IPS DF 4.7 (cell line): ENCODE results near the gene TCN2.
"Not testable (repeated sequence)": the region's sequence is repeated elsewhere in the genome, so short reads cannot be mapped to it uniquely, and the experiment has no call there.

ENCODE experiments used
- DNase-seq: peaks from one replicate; pipeline ENCODE4 v3.0.0-alpha.2; 2013; ENCODE audit warnings: low spot score; ENCODE audit errors: extremely low read depth

TCN2 gene

DNA sequence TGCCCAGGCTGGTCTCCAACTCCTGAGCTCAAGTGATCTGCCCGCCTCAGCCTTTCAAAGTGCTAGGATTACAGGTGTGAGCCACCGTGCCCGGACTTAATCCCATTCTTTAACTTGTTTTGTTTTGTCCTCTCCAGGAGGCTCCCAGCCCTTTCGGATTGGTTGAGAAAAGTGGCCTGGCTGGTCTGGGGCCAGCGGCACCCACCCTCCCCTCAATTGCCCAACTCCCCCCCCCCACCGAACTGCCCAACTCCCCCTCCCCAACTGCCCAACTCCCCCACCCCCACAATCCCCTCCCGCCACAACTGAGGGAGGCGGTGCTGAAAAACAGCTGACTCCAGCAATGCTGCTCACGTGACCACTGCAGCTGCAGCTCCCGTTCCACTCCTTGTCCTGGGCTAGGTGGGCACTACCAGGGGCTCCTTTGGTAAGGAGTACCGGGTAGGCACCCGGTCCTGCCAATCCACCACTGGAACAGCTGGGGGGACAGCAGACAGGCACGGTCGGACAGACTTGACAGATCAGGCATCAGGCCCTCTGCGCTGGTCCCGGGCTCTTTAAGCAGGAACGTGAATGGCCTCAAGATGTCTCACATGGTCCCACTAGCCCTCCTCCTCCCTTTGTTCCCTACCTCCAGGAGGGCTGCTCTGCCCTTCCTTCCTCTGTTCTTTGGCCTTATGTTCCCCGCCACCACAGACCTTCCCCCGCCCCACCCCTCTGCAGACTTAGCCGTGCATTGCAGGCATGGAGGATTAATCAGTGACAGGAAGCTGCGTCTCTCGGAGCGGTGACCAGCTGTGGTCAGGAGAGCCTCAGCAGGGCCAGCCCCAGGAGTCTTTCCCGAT, at the start of gene TCN2:
Gene TCN2 (plus strand): TSS at position 720 of the 845 bp plus-strand sequence. CDS start 158 bp downstream, outside the sequence.
- DNase-seq = no peak

- no peak for DNase-seq
Observed at GRCh38 chr22:30557243-30557642, 49.7 kb upstream of the TCN2 start.

DNA sequence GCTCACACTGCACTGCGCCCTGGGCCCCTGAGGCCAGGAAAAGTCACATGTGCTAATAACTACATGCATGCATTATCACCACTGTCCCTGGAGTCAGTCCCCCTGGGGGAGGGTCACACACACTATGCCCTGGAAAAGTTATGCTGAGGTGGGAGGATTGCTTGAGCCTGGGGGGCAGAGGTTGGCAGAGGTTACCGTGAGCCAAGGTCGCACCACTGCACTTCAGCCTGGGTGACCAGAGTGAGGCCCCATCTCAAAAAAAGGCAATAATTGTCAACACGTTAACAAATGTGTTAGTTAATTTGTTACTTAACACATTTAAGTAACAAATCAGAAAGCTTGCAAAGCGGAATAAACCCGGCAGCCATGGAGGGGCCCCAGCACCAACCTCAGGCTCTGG, 47.1 kb upstream of the TCN2 start:
- DNase-seq = no peak

DNA sequence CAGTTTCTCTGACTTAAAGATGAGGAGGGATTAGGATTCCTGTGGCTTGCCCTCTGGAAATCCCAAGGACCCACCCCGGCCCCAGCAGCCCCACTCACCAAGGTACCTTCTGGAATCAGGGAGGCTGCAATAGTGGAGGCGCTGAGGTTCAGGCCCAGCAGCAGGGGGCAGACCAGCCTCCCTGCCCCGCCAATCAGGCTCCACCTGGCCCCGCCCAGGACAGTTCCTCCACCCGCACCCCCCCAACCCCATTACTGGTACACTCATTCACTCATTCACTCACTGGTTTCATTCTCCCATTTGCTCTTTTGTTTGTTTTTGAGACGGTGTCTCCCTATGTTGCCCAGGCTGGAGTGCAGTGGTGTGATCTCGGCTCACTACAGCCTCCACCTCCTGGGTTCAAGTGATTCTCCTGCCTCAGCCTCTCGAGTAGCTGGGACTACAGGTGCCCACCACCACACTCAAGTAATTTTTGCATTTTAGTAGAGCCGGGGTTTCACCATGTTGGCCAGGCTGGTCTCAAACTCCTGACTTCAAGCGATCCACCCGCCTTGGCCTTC, 46.3 kb upstream of the TCN2 start:
- DNase-seq = not testable (repeated sequence)

DNA sequence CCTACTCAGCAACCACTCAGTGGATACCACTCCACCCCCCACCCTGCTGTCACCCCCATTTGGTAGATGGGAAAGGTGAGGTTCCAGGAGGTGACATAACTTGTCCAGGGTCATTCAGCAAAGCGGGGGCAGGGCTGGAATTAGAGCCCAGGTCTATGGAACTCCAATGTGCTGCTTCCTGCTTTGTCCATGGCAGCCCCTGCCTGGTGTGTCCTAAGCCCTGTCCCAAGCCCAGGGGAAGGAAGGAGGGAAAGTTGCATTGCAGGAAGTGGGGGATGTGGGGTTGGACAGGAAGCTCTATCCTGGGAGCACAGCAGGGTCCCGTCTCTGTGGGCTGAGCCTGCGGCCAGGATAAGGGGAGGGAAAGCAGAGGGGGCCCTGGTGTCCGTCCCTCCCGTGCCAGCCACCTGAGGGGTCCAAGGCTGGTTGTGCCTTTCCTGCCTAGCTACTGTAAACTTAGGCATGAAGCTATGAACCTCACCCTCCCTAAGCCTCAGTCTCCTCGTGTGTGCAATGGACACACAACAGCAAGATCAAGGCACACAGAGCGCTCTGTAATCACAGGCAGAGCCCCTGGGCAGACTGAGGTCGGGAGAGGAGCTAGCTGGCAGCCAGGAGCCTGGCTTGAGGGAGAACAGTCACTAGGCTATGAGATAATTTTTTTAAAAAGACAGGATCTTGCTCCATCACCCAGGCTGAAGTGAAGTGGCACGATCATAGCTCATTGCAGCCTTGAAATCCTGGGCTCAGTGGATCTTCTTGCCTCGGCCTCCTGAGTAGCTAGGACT, 45.4 kb upstream of the TCN2 start:
- DNase-seq = peak; percentile 60

DNA sequence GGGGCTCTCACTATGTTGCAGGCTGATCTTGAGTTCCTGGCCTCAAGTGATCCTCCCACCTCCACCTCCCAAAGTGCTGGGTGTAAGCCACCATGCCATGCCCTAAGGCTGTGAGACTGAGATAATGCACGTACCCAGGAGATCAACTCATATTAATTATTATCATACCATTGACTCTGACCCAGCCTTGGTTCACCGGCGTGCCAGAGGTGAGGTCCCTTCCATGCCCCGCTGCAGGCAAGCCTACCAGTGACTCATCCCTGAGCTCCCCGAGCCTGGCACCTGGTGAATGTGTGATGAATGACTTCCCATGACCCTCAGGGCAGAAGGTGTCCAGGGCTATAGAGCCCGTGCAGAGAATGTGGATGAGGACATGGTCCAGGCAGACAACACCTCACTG, 44.6 kb upstream of the TCN2 start:
- DNase-seq = no peak

DNA sequence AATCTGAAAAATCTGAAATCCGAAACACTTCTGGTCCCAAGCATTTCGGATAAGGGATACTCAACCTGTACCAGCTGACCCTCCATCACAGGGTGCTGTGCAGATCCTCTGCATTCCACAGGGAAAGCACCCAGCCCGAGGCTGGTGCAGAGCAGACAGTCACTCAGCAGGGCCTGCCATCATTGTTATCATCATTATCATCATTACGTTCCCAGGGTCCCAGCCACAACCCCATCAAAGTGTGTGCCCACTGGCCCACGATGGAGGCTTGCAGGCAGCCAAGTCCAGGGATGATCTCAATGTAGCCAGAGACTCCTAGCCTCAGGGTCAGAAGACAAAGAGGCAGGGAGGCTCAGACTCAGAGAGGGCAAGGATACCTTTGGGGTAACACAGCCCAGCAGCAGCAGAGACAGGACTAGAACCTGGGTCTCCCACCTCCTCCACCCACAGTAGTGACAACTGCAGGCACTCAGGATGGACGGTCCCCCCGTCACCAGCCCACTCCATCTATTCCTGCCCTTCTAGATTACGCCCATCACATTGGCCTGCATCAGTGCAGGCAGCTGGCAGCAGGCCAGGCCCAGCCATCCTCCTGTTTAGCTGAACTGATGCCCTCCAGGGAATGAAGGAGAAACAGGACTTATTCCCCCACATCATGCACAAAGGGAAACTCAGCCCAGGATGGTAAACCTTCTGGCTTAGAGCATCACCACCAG, 42.8 kb upstream of the TCN2 start:
- DNase-seq = no peak

DNA sequence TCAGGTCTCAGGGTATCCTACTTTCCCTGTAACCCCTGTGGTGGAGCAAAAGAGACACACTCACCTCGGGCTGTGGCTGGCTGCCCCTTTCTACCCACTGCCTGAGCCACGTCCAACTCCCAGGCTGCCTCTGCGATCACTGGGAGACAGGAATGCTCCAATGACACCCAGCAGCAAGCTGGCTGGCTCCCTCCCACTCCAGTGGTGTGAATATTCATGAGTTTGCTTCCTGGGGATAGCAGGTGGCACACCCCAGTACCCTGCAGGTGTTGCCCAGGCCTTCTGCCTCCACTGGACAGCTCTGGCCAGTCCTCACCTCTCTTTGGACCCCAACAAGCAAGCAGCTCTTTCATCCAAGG, 42.2 kb upstream of the TCN2 start:
- no peak for DNase-seq

- DNase-seq = no peak
Observed at GRCh38 chr22:30565341-30565740, 41.6 kb upstream of the TCN2 start.

GRCh38 chr22:30566125-30566524, 40.8 kb upstream of the TCN2 start:
- no peak for DNase-seq

DNA sequence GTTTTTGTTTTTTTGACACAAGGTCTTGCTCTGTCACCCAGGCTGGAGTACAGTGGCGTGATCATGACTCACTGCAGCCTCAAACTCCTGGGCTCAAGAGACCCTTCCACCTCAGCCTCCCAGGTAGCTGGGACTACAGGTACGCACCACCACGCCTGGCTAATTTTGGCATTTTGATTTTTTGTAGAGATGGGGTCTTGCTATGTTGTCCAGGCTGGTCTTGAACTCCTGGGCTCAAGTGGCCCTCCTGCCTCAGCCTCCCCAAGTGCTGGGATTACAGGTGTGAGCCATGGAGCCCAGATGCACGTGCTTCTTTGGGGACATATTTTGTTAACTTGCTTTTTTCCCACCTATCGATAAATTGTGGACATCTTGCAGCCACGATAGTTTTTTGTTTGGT, 39.7 kb upstream of the TCN2 start:
- not testable (repeated sequence) for DNase-seq

DNA sequence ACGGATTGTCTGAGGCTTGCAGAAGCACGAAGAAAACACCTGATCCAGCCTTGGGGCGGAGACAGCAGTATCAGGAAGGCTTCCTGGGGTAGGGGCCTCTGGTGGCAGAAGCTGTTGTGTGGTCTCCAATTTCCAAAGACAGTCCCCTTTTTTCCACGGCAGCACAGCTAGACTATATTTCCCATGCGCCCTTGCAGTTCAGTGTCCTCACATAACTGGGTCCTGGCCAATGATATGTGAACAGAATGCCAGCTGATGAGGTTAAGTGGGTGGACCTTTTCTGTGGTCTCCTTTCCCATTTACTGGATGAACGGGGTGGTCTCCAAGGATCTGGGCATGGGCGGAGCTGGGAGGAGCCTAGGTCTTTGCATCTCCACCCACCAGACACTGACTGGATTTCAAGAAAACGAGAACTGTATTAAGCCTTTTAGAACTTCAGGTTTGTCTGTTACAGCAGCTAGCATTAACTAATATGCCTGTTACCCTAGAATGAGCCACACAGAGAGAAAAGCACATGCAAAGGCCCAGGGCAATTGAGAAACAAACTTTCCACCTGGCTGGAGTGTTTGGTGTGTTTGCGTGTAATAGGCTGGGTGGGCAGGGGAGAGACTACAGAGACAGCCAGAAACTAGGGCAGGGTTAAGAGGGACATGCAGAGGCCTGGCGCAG, 38.7 kb upstream of the TCN2 start:
- DNase-seq = no peak

GRCh38 chr22:30569674-30570202, 37.2 kb upstream of the TCN2 start:
- DNase-seq = no peak

GRCh38 chr22:30572210-30572609, 34.8 kb upstream of the TCN2 start:
- no peak for DNase-seq

DNA sequence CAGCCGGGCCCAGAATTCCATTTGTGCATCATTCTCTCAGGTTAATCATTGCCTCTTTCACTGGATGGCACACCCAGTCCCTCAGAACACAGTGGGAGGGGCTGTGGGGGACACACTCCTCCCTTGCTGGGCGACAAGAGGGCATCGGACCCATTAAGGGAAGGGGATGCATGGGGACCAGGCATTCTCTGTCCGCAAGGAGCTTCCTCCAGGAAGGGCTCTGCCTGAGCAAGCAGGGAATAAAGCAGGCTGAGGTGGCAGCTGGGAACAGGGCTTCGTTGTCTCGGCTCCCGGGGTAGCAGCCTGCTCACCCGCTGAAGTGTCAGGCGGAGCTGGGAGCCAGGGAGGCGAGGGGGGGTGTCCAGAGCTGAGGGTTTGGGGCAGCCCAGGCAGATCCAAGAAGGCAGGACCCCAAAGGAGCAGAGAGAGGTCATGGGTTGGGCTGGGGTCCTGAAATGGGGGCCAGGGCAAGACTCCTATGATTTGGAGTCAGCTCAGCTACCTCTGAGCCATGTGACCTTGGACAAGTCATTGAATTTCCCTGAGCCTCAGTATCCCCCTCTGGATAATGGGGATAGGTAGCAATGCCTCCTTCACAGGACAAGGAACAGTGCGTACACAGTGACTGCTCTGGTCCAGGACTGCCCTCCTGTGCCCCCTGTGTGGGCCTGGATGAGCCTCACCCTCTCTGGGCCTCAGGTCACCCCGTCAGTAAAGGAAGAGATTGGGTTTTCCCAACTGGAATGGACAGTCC, 34.0 kb upstream of the TCN2 start:
- DNase-seq = no peak

GRCh38 chr22:30573594-30574094, 33.3 kb upstream of the TCN2 start:
- no peak for DNase-seq

GRCh38 chr22:30574095-30574981, 32.6 kb upstream of the TCN2 start, which contains the start of gene GAL3ST1:
Gene GAL3ST1 (minus strand): TSS chr22:30574665. CDS start chr22:30557392, 17,273 bp downstream.
- DNase-seq = no peak

- DNase-seq = no peak
Observed at GRCh38 chr22:30574997-30575671, 31.8 kb upstream of the TCN2 start.
